ENCODE results near the gene CAMK1D.
"Not testable (repeated sequence)": the region's sequence is repeated elsewhere in the genome, so short reads cannot be mapped to it uniquely, and the experiment has no call there.

CAMK1D gene

DNA sequence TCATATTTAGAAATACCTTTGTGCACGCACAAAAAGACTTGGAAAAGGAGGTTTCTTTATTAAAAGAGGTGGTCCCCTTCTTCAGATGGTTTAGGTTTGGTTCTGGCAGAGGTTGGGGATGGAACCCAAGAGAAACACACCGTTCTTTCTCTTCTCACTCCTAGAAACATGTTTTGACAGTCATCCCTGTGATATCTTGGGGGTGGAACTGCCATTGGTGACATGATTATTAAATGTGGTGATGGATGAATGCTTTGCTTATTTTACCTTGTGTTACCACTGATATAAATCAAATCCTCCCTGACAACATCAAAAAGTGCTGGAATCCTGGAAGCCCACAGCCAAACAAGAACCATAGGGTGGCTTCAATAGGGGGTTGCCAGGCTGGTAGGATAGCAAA lies 505.6 kb downstream of the CAMK1D start:
- DNase-seq (ENCODE audit: low read depth): no peak

- no peak for DNase-seq (ENCODE audit: low read depth)
Observed at GRCh38 chr10:12862459-12862858, 513.1 kb downstream of the CAMK1D start.

DNA sequence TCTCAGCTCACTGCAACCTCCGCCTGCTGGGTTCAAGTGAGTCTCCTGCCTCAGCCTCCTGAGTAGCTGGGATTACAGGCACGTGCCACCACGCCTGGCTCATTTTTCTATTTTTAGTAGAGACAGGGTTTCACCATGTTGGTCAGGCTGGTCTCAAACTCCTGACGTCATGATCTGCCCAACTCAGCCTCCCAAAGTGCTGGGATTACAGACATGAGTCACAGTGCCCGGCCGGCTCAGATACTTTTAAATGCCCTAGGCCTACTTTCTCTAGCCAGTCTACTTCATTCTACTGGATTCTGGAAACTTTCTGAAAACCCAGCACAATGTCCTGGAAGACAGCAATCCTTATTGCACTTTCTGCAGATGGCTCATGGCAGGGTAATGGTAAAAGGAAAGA lies 516.2 kb downstream of the CAMK1D start:
- not testable (repeated sequence) for DNase-seq (ENCODE audit: low read depth)

DNA sequence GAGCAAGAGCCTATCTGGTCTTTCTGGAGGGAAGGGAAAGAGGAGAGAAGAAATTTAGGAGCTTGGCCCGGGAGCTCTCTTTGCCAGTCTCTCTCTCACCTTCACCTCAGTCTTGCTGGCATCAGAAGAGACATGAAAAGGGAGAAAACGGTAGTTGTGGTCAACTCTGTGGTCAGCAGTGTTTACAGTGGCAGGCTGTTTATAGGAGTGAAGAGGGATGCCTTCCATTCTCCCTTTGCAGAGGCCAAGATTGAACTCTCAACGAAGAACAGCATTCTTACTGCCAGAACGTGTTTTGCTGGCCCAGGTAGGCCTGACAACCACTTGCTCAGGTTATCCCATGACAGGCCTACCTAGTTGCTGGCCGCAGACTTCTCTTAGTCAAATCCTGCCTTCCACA lies 518.9 kb downstream of the CAMK1D start:
- no peak for DNase-seq (ENCODE audit: low read depth)

DNA sequence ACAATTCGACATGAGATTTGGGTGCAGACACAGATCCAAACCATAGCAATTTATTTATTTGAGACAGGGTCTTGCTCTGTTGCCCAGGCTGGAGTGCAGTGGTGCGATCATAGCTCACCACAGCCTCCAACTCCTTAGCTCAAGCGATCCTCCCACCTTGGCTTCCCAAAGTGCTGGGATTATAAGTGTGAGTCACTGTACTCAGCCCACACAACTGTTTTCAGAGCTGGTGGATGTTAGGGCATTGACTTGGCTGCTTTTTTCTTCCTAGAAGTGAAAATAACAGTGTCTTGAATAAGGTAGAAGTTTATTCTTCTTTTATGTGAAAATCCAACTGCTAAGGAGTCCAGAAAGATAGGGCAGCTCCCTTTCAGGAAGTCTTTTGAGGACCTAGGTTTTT lies 520.1 kb downstream of the CAMK1D start:
- no peak for DNase-seq (ENCODE audit: low read depth)

GRCh38 chr10:12872577-12872976 lies 523.2 kb downstream of the CAMK1D start:
- DNase-seq (ENCODE audit: low read depth): no peak

DNA sequence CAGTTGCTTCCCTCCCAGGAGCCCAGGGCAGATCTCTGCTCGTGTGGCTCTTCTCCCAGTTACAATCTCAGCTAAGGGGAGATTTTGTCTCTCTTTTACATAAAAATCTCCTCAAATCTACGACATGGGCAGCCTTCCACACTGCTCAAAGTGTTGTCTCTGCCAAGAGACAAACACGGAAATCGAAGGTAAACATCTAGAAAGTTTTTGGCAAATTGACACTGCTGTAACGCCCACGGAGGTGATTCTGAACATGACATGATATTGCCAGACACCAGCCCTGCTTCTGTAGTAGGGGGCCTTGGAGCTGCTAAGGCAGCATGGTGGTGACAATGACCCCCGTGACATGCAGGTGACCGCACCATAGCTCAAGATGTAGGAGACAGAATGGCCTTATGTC lies 523.8 kb downstream of the CAMK1D start:
- DNase-seq (ENCODE audit: low read depth): no peak

DNA sequence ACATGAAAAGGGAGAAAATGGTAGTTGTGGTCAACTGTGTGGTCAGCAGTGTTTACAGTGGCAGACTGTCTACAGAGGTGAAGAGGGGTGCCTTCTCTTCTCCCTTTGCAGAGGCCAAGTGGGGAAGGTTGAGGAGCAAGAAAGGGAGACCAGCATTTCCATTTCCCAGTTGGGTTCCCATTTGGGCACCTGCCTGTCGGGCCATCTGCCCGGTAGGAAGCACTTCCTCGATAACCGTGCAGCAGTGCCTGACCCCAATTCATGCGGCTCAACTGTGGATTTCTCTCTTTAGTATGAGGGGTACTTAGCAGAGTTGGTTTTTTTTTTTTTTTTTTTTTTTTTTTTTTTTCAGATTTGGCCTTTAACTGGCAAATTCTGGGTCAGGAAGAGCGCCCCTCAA lies 525.2 kb downstream of the CAMK1D start:
- no peak for DNase-seq (ENCODE audit: low read depth)

- no peak for DNase-seq (ENCODE audit: low read depth)
Observed at GRCh38 chr10:12875100-12875499, 525.8 kb downstream of the CAMK1D start.

- DNase-seq (ENCODE audit: low read depth): no peak
Observed at GRCh38 chr10:12876266-12876665, 526.9 kb downstream of the CAMK1D start.

- no peak for DNase-seq (ENCODE audit: low read depth)
Observed at GRCh38 chr10:12877150-12877549, 527.8 kb downstream of the CAMK1D start.

DNA sequence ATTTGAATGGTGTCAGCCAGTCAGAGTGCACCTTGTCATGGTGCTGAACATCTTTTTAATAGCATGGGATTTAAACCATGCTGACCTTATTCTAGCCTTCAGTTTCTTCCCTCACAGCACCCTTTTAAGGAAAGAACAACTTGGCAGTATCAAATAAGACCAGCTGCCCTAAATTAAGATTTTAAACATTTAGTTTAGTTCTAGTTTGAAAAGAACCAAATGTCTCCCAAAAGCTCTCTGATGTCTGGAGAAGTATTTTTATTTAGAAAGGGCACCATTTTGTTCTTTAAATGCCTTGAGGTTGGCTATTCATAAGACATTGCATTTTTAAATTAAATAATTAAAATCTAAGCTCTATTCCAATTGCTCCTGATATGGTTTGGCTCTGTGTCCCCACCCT lies 531.1 kb downstream of the CAMK1D start:
- DNase-seq (ENCODE audit: low read depth): no peak

DNA sequence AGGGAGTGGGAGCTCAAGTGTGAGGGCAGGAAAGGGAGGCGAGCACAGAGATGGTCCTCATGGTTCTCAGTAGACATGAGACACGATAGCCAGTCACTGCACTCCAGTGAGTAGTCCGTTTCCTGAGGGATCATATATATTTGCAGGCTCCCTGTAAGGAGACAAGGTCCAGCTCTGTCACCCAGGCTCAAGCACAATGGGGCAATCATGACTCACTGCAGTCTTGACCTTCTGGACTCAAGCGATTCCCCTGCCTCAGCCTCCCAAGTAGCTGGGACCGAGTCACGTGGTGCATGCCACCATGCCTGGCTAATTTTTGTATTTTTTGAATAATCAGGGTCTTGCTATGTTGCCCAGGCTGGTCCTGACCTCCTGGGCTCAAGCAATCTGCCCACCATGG lies 535.5 kb downstream of the CAMK1D start:
- no peak for DNase-seq (ENCODE audit: low read depth)

Data from fibroblast of the conjunctiva (primary cell).